Stimulated activated CD4-positive, alpha-beta T cell treated with anti-CD3 and anti-CD28 coated beads, Interleukin-4, amount 100 ng/mL, for 1 hour (primary cell): Measurements from ENCODE around the gene RTBDN.
A peak's percentile ranks its signal among the peaks of the same experiment; 100 is the strongest.

Experiments
- DNase-seq: peaks from one replicate; pipeline ENCODE4 v3.0.0-alpha.2; 2020

Gene RTBDN

DNA sequence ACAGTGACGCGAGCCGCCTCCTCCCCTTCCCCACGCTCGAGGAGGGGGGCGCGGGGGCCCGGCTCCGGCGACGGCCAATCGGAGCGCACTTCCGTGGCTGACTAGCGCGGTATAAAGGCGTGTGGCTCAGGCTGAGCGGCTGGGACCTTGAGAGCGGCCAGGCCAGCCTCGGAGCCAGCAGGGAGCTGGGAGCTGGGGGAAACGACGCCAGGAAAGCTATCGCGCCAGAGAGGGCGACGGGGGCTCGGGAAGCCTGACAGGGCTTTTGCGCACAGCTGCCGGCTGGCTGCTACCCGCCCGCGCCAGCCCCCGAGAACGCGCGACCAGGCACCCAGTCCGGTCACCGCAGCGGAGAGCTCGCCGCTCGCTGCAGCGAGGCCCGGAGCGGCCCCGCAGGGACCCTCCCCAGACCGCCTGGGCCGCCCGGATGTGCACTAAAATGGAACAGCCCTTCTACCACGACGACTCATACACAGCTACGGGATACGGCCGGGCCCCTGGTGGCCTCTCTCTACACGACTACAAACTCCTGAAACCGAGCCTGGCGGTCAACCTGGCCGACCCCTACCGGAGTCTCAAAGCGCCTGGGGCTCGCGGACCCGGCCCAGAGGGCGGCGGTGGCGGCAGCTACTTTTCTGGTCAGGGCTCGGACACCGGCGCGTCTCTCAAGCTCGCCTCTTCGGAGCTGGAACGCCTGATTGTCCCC, 42.9 kb downstream of the RTBDN start, which contains the start of gene JUNB:
Gene JUNB (plus strand): TSS at position 142 of the 706 bp plus-strand sequence. CDS start 286 bp downstream, at position 428.
- peak; percentile 96 for DNase-seq

DNA sequence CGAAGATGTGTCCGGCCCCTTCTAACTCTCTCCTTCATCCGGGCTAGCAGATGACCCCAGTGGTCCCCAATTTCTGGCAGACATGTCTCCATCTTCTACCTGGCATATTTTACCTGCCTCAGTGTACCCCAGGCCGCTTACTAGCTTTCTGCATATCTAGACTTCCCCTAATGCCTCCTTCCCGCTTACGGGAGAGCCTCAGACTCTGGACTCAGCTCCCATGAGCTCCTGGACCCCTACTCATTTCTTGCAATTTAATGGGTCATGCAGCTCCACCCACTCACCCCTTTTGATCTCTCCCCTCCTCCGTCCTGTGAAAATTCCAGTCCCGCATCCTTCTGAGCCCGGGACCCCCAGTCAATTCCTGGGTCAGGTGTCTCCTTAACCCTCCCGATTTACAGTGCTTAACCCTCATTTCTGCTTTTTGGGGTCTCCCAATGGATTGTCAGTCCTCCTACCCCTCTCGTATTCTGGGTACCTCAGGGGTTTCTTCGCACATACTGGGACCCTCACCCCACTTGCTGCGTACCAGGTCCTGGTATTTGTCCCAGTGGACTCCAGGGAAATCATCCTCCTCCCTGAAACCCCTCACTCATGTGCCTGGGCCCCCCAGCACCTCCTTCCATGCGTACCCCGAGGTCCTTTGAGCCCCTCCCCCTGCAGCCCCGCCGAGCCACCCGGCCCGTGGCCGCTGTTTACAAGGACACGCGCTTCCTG, 43.6 kb downstream of the RTBDN start:
- DNase-seq = no peak

- peak; percentile 84 for DNase-seq
These were observed 44.3 kb downstream of the RTBDN start for GRCh38 chr19:12789904-12790619.

DNA sequence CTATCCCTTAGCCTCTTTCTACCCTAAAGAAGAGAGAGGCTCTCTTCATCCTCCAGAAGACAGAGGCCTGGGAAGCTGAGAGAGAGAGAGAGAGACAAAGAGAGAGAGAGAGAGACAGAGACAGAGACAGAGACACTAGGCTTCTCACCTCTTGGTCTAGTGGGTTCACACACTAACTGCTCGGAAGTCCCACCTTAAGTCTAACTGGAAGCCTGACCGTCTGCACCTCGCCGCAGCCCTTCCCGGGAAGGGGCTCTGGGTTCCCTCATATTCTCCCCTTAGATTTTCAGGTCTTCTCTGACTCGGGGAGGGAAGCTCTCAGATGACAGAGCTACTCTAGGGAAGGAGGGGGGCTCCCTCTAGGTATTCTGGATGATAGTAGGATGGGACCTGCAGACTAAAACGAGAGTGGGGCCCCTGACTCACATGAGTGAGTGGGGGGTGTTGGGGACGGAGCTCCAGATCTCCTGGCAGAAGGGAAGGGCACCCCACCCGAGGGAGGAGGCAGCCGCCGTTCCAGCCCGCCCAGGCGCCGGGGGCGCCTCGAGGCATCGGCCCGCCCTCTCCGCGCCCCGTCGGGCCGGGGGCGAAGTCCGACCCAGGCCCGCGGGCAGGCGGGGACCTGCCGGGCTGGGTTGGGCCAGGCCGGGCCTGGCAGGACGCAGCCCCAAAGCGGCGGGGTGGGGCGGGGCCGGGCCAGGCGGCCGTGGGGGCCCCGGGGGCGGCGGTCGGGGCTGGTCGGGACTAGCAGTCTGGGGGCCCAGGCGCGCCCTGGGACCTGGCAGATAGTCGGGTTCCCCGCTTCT, 45.1 kb downstream of the RTBDN start:
- no peak for DNase-seq

DNA sequence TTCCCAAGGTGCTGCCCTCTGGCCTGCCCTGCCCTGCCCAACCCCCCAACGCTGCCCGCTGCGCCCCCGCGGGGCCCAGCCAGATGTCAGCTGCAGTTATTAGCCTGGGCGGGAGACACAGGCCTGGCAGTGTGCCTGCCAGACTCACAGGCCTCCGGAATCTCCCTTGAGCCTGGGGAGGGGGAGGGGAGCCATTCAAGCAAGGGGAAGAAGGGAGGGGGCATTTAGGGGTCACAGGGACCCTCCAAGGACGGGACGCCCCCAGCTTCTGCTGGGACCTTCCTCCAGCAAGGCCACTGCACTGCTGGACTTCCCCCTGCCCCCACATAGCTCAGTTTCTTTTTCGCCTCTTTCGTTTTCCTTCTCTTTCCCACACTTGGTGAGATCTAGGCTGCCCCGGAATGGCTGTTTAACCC, 45.7 kb downstream of the RTBDN start:
- DNase-seq = peak; percentile 52

DNA sequence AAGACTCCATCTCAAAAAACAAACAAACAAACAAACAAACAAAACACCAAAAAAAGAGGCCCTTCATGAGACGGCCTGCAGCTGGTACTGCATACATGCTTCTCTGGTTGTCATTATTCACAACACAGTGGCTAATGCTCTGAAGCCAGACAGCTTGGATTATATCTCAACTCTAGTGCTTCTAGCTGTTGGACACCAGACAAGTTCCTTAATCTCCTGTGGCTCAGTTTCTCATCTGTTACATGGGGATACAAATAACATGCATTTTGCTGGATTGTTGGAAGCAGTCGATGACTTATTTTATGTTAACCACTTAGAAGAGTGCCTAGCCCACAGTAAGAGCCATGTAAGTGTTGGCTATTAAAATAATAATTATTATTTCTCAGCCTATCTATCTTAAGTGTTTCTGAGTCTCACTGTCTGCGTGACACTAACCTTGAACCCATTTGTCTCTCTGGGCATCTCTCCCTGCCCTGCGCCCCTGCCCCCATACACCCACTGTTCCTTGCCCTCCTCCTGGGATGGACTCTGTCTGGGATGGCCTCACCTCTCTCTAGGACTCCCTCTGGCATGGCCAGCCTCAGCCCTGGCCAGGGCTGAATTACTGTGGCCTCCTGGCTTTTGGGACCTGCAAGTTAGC, 46.2 kb downstream of the RTBDN start:
- DNase-seq = no peak

GRCh38 chr19:12787458-12787857, 46.9 kb downstream of the RTBDN start:
- DNase-seq = no peak

GRCh38 chr19:12786952-12787351, 47.4 kb downstream of the RTBDN start:
- no peak for DNase-seq

GRCh38 chr19:12786141-12786870, 48.1 kb downstream of the RTBDN start:
- no peak for DNase-seq

- no peak for DNase-seq
These were observed 48.8 kb downstream of the RTBDN start for GRCh38 chr19:12785431-12786031.

GRCh38 chr19:12784871-12785430, 49.4 kb downstream of the RTBDN start:
- no peak for DNase-seq

DNA sequence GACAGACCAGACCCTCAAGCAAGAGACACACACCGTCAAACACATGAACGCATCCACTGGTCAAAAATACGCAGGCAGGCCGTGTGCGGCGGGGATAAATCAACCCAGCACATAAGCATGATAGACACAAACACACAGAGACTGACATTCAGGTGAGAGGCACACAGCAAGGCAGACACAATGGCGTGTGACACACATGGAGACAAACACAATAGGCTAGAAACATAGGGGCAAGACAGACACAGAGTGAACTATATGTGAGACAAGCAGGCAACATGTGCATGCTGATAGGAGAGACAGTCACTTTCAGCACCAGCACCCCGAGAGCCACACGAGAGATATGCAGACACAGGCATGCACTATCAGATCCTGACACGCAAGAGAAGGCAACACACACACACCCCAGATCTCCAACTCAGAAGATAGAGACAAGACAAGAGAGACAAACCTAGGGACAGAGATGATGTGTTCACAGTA, 49.9 kb downstream of the RTBDN start:
- DNase-seq = no peak

DNA sequence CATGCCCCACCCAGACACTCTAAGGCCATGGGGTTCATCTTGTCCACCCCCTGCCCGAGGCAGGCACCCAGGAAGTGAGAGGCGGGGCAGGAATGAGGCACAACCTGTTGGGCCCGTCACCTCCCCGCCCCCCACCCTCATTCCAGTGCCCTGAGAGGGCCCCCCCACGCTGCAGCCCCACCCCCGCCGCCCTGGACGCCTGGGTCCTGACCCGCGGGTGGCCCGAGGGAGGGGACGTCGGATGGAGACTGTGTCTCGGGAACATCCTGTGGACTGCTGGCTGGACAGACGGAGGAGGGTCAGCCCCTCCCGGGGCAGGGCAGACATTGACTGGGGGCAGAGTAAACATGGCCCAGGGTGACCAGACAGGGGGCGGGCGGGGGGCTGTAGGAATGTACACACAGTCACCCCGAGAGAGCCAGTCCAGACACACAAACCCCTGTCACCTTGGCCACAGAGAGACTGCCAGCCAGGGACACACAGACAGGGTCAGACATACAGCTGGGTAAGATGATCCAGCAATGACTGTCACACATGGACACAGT, 50.5 kb downstream of the RTBDN start:
- DNase-seq = no peak

DNA sequence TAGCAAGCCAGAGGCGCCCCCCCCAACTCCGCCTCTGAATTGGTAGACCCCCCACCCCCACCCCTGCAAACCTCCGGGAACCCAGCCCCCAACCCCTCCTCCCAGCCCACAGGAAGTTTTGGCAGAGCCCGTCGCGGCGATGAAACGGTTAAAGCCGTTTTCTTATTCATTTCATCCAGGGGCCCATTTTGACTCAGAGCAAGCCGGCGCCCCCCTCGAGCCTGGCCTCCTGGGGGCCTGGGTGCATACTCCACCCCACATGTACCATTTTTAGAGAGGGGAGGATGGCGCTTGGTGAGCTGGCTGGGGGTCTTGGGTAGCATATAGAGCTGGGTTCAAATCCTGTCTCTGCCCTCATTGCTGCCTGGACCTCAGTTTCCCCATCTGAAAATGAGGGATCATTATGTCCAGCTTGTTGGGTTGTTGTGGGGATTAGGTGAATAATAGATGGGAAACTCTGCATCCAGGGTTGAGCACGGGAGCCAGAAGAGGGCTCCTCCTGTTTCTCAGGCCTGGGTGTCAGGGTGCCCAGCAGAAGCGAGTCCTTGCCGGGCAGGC, 51.0 kb downstream of the RTBDN start:
- peak; percentile 65 for DNase-seq

GRCh38 chr19:12782424-12783290, 51.7 kb downstream of the RTBDN start:
- peak; percentile 92 for DNase-seq

GRCh38 chr19:12782174-12782423, 52.3 kb downstream of the RTBDN start:
- DNase-seq = no peak

DNA sequence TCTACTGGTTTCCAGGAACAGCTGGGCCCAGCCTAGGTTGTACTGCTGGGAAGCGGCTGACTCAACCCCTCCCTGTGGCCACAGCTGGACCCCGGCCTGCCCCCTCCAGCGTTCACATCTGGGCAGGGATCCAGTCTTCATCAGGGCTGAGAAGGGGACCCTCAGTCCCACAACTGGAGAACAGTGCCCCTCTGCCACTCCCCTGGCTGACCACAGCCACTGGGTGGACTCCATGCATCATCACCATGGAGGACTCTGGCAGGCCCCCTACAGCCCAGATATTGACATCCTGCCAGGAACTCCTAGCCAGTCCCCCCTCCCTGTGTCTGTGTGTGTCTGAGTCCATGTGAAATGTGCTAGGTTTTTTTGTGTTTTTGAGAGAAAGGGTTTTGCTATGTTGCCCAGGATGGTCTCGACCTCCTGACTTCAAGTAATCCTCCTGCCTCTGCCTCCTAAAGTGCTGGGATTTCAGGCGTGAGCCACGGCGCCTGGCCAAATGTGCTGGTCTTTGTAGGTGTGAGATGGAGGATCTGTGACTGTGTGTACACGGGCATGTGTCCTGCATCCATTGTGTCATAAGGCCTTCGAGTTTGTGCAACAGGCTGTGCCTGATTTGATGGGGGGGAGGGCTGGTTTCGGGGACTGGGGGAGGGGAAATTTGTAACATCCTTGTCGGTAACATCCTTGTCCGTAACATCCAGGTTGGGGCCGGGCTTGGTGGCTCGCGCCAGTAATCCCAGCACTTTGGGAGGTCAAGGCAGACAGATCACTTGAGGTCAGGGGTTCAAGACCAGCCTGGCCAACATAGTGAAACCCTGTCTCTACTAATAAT, 55.0 kb downstream of the RTBDN start:
- no peak for DNase-seq

DNA sequence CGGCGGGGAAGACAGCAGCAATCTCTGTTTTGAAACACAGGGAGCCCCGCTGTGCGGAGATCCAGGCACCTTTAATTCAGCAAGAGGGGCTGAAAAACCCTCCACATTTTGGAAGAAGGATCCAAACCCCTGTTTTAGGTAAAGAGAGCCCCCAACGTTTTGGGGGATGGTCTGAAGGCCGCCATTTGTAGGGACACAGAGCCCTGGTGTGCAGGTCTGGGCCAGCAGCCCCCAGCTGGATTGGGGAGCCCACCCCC, 55.5 kb downstream of the RTBDN start:
- no peak for DNase-seq
